Endothelial cell of umbilical vein (primary cell): ENCODE results near the gene GRK5.

ENCODE experiments used
- CTCF ChIP-seq, 2 donors: IDR thresholded peaks; 1 replicate in 1 of 2; 2 replicates in 1 of 2; pipeline ENCODE4 v1.5.1; 2011; ENCODE audit warnings: low read length in 2 of 2, mild to moderate bottlenecking in 2 of 2, moderate library complexity in 2 of 2, control low read depth in 1 of 2, inconsistent platforms in 1 of 2, low read depth in 1 of 2; ENCODE audit not compliant: insufficient read depth in 1 of 2; ENCODE audit errors: extremely low read depth in 1 of 2
- EZH2 ChIP-seq: IDR thresholded peaks from 2 replicates; pipeline ENCODE4 v1.6.1; 2012; ENCODE audit warnings: borderline replicate concordance, low read depth, mild to moderate bottlenecking, moderate library complexity, low read length, inconsistent platforms; ENCODE audit not compliant: severe bottlenecking
- GATA2 ChIP-seq: IDR thresholded peaks from 2 replicates; pipeline ENCODE4 v1.7.0; 2011; ENCODE audit warnings: low read depth, mild to moderate bottlenecking, moderate library complexity, mixed read lengths, low read length; ENCODE audit not compliant: insufficient read length, insufficient read depth
- JUN ChIP-seq: IDR thresholded peaks from 2 replicates; pipeline ENCODE4 v1.6.1; 2011; ENCODE audit warnings: borderline replicate concordance, low read depth; ENCODE audit not compliant: insufficient read length, insufficient read depth
- MYC ChIP-seq: IDR thresholded peaks from one replicate; pipeline ENCODE4 v1.6.1; 2011; ENCODE audit warnings: mild to moderate bottlenecking, low read depth, low read length
- POLR2A ChIP-seq: IDR thresholded peaks from 2 replicates; pipeline ENCODE4 v1.6.1; 2012; ENCODE audit warnings: low read depth, mild to moderate bottlenecking, control low read depth, low read length
- POLR2AphosphoS5 ChIP-seq: IDR thresholded peaks from 2 replicates; pipeline ENCODE4 v1.6.1; 2012; ENCODE audit warnings: low read depth, mild to moderate bottlenecking, control low read depth, low read length, moderate library complexity; ENCODE audit not compliant: insufficient read depth

- TF ChIP-seq CTCF (IDR thresholded peaks at IDR 0.05; ENCODE audit: extremely low read depth in 1 of 2, insufficient read depth in 1 of 2, low read depth in 1 of 2, low read length in 2 of 2), result no peak
- no peak for TF ChIP-seq EZH2
- no peak for TF ChIP-seq POLR2A
- TF ChIP-seq JUN, result no peak
- no peak for TF ChIP-seq POLR2AphosphoS5
- TF ChIP-seq MYC, result no peak
- no peak for TF ChIP-seq GATA2
Observed at GRCh38 chr10:119454316-119454715, 246.9 kb downstream of the GRK5 start.
